ENCODE measurements around the gene LHFPL4.
"Not testable (repeated sequence)": the region's sequence is repeated elsewhere in the genome, so short reads cannot be mapped to it uniquely, and the experiment has no call there.

Gene LHFPL4

GRCh38 chr3:9553021-9553947 lies at the start of gene LHFPL4:
Gene LHFPL4 (minus strand): TSS chr3:9553822. CDS start chr3:9552679, 1,143 bp downstream.
- DNase-seq, result no peak

GRCh38 chr3:9602620-9603019 lies 49.0 kb upstream of the LHFPL4 start:
- DNase-seq, result no peak

- not testable (repeated sequence) for DNase-seq
Measured at GRCh38 chr3:9601006-9601581, 47.5 kb upstream of the LHFPL4 start.

- DNase-seq, result peak; percentile 62
Measured at GRCh38 chr3:9600597-9600996, 47.0 kb upstream of the LHFPL4 start.

- DNase-seq, result no peak
Measured at GRCh38 chr3:9598783-9599387, 45.3 kb upstream of the LHFPL4 start.

- DNase-seq, result no peak
Measured at GRCh38 chr3:9595877-9596276, 42.3 kb upstream of the LHFPL4 start.

GRCh38 chr3:9591781-9592180 lies 38.2 kb upstream of the LHFPL4 start:
- DNase-seq, result not testable (repeated sequence)

- DNase-seq, result no peak
Measured at GRCh38 chr3:9590282-9590791, 36.7 kb upstream of the LHFPL4 start.

GRCh38 chr3:9583792-9584191 lies 30.2 kb upstream of the LHFPL4 start:
- DNase-seq, result no peak

- DNase-seq, result no peak
Measured at GRCh38 chr3:9583371-9583770, 29.7 kb upstream of the LHFPL4 start.

- no peak for DNase-seq
Measured at GRCh38 chr3:9582332-9582731, 28.7 kb upstream of the LHFPL4 start.

- DNase-seq, result no peak
Measured at GRCh38 chr3:9581742-9582141, 28.1 kb upstream of the LHFPL4 start.

- no peak for DNase-seq
Measured at GRCh38 chr3:9569054-9569453, 15.4 kb upstream of the LHFPL4 start.

- DNase-seq, result no peak
Measured at GRCh38 chr3:9565316-9565715, 11.7 kb upstream of the LHFPL4 start.

- no peak for DNase-seq
Measured at GRCh38 chr3:9563851-9564250, 10.2 kb upstream of the LHFPL4 start.

GRCh38 chr3:9560056-9560455 lies 6.4 kb upstream of the LHFPL4 start:
- not testable (repeated sequence) for DNase-seq

- DNase-seq, result no peak
Measured at GRCh38 chr3:9553948-9554513, 409 bp upstream of the LHFPL4 start.

- peak; percentile 69 for DNase-seq
Measured at GRCh38 chr3:9552252-9552999, 1.2 kb downstream of the LHFPL4 start.

GRCh38 chr3:9550999-9551398 lies 2.6 kb downstream of the LHFPL4 start:
- DNase-seq, result no peak

- DNase-seq, result no peak
Measured at GRCh38 chr3:9549600-9549999, 4.0 kb downstream of the LHFPL4 start.

- no peak for DNase-seq
Measured at GRCh38 chr3:9548991-9549390, 4.6 kb downstream of the LHFPL4 start.

- no peak for DNase-seq
Measured at GRCh38 chr3:9542182-9542581, 11.4 kb downstream of the LHFPL4 start.

- no peak for DNase-seq
Measured at GRCh38 chr3:9536212-9536611, 17.4 kb downstream of the LHFPL4 start.

All from right forelimb (tissue), 1 donor.